ENCODE data around the gene C1R.
"Not testable (repeated sequence)": the region's sequence is repeated elsewhere in the genome, so short reads cannot be mapped to it uniquely, and the experiment has no call there.

C1R gene

DNA sequence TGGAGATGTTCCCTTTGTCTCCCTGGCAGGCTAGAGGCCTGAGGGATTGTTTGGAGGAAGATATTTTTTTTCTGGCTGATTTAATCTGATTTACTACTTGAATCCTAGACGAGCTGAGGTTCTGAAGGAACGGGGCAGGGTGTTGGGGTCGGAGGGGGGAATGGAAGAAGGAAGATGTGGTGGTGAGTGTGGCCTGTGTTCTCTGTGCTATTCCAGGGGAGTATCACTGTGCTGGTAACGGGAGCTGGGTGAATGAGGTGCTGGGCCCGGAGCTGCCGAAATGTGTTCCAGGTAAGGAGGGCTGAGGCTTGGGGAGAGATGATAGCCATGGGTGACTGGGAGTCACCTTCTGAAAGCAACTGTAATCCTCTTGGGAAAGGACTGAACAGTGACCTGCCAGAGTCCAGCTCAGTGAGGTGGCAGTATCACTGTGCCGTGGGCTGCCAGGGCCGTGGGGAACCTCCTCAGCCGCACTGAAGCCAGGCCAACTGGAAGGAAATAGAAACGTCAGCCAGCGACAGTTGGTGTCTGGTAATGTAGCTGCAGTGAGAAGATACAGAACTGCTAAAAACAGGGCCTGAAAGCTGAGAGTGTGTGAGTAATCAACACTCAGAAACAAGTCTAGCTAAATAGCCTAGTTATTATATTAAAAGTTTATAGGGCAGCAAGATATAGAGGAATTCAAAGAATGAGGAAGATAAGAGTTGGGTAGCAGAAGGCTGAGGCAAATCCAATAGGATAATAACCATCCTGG, 23.8 kb downstream of the C1R start:
- DNase-seq (ENCODE audit: low spot score), result no peak

DNA sequence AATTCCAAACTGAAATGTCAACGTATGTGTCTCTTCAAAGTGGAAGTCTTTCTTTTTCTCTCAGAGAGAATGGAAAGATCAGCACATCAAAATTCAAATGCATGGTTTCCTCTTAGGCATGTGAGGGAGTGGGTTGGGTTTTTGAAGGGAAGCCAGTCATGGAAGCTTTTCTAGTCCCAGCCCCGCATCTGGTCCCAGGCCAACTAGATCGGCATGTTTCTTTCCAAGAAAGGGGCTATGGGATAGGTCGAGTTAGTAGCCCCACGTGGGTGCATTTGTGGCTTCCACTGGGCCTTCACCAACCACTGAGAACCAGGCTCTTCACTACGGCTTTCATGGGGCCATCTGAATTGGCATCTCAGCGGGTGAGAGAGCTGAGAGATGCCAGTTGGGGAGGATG, 25.1 kb downstream of the C1R start:
- no peak for DNase-seq (ENCODE audit: low spot score)

DNA sequence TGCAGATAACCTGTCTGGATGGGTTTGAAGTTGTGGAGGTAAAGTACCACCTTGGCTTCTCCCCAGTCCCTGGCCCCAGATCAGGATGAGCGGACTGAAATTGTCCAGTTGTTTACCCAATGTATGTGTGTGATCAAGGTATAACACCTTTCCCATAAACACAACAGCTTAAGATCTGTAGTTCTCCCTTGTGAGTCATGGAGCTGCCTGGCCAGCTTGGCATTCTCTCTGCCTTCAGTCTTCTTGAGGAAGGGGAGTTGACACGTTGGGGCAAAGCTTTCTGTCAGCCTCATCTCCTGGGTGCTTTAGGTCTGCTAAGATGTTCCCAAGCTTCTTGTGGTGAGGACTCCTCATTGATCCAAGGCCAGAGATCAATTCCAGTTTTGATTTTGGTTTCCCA, 25.6 kb downstream of the C1R start:
- DNase-seq (ENCODE audit: low spot score), result no peak

DNA sequence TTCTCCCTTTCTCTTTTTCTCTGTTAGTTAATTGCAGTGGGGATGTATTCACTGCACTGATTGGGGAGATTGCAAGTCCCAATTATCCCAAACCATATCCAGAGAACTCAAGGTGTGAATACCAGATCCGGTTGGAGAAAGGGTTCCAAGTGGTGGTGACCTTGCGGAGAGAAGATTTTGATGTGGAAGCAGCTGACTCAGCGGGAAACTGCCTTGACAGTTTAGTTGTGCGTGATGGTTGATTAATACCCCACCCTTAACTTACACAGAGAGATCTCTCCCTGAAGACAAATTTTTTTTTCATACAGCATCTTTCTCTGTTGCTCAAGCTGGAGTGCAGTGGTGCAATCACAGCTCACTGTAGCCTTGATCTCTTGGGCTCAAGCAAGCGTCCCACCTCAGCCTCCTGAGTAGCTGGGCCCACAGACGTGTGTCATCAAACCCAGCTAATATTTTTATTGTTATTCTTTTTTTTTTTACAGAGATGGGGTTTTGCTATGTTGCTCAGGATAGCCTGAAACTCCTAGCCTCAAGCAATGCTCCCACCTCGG, 27.1 kb downstream of the C1R start:
- DNase-seq (ENCODE audit: low spot score), result no peak

DNA sequence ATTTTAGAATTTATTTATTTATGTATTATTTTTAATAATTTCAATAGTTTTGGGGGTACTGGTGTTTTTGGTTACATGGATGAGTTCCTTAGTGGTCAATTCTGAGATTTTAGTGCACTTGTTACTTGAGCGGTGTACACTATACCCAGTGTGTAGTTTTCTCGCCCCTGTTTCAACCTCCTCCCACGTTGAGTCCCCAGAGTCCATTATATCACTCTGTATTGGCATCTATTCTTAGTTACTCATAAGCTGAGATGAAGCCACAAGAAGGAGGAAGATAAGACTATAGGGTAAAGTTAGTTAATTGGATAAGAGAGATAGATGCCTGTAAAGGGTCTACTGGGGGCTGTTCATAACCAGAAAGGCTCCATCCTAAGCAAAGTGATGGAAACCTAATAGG, 27.7 kb downstream of the C1R start:
- DNase-seq (ENCODE audit: low spot score), result no peak

DNA sequence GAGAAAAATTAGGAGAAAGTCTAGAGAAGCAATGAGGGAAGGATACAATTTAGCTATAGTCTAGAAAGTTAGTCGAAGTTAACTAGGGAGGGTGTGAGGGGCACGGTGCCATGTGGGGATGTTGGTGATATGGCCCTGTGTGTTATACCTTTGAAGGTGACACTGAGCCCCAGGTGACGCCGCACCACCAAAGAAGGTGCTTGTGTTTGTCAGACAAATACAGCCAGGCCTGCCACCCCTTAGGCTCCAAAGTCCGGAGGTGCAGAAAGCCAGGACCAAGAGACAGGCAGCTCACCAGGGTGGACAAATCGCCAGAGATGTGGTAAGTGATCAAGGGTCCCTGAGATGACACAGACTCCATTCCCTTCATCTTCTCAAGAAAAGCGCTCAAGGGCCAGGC, 30.6 kb downstream of the C1R start:
- no peak for DNase-seq (ENCODE audit: low spot score)

DNA sequence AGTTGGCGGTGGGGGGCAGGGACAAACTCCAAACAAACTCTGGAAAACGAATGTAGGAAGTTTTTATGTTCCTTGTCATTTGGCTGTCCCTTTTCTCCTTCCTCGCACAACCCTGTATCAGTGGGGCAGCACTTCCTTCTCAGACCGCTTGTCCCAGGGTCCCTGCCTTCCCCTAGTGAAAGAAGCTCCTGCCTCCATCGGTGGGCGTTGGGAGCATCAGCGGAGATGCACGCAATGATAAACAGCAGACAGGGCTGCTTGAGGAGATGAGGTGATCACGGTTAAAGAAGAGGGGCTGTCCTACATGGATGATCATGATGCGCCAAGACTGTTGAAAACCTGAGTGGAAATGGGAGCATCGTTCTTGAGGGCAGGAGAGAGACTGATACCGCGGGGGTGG, 31.1 kb downstream of the C1R start:
- no peak for DNase-seq (ENCODE audit: low spot score)

DNA sequence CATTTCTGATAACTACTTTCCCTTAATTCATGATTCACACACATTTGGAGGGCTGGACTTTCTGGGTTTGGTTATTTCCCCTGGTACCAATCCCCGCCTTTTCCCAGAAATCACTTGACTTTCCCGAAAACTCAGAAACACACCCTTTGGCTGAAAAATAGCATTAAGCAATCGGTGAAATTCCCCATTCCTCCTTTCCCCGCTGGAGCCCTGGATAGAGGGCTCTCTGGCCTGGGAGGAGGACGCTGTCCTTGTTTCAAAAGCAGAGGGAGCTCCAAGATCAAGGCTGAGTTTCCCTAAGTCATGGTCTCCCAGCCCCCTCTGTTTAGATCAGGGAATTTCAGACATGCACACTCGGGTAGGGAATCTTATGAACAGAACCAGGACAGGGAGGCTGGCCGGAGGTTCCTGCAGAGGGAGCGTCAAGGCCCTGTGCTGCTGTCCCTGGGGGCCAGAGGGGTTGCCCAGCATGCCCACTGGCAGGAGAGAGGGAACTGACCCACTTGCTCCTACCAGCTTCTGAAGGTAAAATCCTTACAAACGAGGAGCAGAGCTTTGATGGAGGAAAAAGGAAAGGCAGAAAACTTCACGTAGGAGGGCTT, 31.8 kb downstream of the C1R start, which contains the start of gene C1S:
C1S (plus strand) TSS at position 366 of the 602 bp plus-strand sequence. CDS start 1,195 bp downstream, outside the sequence.
- DNase-seq (ENCODE audit: low spot score), result no peak

DNA sequence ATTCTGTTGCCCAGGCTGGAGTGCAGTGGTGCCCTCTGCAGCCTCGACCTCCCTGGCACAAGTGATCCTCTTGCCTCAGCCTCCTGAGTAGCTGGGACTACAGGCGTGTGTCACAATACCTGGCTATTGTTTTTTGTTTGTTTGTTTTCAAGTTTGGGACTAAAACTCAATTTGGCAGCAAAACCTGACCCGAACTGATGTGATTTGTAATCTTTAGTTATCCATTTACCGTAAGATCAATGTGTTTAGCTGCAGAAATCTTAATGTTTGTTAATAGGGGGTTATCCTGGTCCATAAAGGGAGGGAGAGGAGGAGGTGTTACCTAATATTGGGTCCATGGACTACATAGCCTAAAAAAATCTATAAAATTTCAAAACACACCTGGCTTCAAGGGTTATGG, 32.5 kb downstream of the C1R start:
- no peak for DNase-seq (ENCODE audit: low spot score)

DNA sequence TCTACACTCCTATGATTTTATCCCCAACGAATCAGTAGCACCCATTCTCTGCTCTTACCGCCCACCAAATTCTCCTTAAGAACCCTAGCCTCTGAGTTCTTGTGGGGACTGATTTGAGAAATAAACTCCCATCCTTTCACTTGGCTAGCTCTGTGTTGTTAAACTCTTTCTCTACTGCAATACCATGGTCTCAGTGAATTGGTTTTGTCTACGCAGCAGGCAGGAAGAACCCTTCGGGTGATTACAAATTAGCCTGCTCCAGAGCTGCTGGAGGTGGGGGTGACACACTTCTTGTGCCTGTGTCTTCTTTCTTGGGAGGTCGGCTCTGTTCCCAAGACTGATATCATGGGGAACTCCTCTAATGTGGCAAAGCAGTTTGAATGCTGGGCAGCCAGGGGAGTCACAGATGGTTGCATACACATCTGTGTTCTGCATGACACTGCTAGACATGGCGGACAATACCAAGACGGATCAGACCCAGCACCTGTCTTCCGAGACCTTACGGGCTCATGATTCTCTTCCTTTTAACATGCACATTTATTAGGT, 33.3 kb downstream of the C1R start:
- no peak for DNase-seq (ENCODE audit: low spot score)

DNA sequence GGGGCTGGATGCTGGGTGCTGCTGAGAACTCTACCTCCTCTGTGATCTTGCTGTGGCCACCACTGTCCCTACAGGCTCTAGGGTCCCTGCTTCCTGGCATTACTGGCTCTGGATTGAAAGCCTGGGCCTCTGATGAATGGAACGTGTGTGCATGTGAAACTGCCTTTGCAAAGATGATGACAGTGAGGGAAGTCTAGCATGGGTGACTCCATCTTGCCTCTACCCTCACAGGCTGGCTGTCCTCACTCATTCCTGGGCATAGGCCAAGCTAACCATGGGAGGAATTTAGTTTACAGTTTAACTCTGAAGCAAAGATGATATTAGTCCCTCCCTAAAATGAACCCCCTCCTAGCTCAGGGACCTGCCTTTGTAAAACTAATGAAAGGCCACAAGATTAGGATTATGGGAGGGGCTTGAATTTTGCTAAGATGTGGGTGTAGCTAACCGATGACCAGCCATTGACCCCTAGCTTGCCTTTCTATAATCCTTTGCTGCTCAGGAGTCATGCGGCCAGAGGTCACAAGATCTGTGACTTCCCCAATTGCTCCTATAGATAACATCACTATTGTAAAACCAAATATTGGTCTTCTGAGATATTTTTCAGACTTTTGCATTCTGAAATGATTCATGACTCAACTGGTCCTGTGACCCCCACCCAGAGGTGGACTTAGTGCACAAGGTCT, 33.9 kb downstream of the C1R start:
- no peak for DNase-seq (ENCODE audit: low spot score)

DNA sequence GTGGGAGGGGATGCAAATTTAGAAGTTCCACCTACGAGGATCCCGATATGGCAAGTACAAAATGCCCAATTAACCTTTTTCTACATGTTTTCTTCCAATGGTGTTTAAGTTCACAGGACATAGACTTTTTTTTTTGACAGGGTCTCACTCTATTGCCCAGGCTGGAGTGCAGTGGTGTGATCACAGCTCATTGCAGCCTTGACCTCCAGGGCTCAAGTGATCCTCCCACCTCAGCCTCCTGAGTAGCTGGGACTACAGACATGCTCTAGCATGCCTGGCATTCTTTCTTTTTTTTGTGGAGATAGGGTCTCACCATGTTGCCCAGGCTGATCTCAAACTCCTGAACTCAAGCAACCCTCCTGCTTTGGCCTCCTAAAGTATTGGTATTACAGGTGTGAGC, 36.5 kb downstream of the C1R start:
- not testable (repeated sequence) for DNase-seq (ENCODE audit: low spot score)

DNA sequence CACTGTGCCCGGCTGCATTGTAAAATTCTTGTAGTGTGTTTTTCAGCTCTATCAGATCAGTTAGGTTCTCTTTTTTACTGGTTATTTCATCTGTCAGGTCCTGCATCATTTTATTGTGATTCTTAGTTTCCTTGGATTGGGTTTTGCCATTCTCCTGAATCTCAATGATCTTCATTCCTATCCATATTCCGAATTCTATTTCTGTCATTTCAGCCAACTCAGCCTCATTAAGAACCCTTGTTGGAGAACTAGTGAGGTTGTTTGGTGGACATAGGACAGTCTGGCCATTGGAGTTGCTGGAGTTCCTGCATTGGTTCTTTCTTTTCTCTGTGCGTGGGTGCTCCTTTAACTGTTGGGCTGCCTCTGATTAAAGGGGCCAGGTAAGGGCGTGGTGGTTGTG, 37.3 kb downstream of the C1R start:
- no peak for DNase-seq (ENCODE audit: low spot score)

DNA sequence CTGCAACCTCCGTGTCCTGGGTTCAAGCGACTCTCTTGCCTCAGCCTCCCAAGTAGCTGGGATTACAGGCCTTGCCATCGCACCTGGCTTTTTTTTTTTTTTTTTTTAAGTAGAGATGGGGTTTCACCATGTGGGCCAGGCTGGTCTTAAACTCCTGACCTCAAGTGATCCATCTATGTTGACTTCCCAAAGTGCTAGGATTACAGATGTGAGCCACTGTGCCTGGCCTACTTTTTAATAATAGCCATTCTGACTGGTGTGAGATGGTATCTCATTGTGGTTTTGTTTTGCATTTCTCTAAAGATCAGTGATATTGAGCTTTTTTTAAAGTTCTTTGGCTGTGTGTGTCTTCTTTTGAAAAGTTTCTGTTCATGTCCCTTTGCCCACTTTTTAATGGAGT, 42.3 kb downstream of the C1R start:
- DNase-seq (ENCODE audit: low spot score), result not testable (repeated sequence)

DNA sequence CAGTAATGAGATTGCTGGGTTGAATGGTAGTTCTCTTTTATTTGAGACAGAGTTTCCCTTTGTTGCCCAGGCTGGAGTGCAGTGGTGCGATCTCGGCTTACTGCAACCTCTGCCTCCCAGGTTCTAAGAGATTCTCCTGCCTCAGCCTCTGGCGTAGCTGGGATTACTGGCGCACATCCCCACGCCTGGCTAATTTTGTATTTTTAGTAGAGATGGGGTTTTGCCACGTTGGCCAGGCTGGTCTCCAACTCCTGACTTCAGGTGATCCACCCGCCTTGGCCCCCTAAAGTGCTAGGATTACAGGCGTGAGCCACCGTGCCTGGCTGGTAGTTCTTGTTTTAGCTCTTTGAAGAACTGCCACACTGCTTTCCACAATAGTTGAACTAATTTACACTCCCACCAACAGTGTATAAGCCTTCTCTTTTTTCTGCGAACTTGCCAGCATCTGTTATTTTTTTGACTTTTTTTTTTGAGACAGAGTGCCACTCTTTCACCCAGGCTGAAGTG, 42.7 kb downstream of the C1R start:
- DNase-seq (ENCODE audit: low spot score), result not testable (repeated sequence)

DNA sequence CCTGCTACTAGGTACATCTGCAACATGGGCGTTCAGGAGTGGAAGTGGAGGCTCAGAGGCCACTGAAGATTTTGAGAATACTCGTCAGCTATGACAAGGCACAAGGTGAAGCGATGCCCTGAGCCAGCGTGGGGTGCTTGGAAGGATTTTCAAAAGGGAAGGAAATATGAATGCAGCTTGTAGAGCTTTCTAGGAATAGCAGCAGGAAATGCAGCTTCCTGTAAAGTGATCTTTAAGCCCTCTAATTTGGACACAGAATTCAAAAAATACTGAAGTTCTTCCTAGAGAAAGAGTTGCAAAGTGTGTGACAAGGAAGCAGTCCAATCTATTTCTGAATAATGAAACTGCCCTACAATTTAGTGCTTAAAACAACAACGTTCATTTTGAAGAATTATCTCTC, 44.9 kb downstream of the C1R start:
- no peak for DNase-seq (ENCODE audit: low spot score)

DNA sequence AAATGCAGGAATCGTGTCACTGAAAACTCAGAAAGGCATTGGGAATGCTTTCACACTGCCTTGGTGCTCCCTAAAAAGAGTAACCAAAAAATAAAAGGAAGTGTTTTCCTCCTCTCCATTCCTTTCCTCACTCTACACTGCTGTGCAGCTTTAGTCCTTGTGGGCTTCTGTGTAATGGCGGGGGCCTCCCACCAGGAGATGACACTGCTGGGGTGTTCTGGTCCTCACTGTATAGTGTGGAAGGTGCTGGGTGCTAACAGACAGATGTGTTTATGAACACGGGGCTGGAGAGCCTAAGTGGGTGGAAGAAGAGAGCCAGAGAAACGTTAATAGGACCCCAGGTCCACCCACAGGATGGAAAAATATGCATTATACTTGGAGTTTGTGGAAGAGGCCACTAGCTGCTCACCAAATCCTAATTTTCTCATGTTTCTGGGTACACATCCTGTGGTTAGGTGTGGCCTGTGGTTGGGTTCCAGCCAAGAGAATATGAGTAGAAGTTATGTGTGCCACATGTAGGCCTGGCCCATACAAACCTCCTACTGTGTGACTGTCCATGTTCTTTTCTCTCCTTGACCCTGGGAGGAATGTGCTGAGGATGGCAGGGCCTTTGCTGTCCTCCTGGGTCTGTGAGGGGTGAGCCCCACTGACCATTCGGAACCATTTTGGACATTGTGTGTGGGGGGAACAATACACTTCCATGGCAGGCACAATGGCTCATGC, 45.7 kb downstream of the C1R start:
- DNase-seq (ENCODE audit: low spot score), result no peak

DNA sequence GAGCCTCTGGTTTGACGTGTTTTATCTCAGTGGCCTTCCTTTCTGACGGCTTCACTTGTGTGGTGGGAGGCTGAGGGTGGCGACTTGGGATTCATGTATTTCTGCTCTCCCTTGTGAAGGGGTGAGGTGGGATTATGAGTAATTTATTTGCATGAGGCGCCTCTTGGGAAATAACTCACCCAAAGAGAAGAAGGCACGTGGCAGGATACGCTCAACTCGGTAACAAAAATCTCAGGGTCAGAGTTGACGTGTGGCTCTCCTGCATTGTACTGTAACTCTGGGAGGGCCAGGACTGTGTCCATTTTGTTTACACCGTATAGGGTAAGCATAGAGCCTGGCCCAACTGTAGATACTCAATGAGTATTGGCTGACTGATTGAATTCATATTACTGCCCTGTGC, 46.3 kb downstream of the C1R start:
- no peak for DNase-seq (ENCODE audit: low spot score)

DNA sequence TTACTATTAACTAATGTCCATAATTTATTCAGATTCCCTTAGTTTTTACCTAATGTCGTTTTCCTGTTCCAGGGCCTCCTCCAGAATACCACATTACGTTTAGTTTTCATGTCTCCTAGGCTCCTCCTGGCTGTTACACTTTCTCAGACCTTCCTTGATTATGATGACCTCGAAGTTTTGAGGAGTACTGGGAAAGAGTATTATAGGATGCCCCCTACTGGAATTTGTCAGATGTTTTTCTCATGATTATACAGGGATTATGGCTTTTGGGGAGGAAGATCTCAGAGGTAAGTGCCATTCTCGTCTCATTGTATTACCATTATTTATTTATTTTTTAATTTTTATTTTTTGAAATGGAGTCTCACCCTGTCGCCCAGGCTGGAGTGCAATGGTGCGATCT, 49.4 kb downstream of the C1R start:
- DNase-seq (ENCODE audit: low spot score), result peak; percentile 37

DNA sequence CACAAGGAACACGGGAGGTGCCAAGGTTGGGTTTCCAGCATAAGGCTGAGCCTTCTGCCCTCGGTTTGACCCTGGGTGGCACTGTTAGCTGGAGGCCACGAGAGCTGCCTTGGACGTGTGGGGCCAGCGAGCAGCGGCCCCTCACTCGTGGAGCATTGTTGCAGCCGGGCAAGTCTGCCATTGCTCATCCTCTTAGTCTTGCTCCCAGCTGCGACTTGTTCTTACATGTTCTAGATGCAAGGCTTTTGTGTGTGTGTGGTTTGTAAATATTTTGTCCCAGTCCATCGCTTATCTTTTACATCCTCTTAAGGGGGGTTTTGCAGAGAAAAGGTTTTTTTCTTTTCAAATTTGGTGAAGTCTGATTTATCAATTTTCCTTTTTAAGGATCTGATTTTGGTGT, 52.8 kb downstream of the C1R start:
- DNase-seq (ENCODE audit: low spot score), result no peak

DNA sequence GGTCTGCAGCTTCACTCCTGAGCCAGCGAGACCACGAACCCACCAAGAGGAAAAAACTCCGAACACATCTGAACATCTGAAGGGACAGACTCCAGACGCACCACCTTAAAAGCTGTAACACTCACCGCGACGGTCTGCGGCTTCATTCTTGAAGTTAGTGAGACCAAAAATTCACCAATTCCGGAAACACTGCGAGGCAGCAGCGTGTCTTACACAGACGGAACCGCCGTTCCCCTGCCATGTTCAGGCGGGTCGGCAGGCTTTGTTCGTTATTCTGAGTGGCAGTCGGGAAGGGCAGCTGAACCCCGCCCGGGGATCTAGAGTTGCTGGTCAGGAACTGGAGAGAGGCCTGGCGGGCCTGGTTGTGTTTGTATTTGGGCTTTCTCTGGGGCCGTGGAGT, 53.7 kb downstream of the C1R start:
- DNase-seq (ENCODE audit: low spot score), result no peak

DNA sequence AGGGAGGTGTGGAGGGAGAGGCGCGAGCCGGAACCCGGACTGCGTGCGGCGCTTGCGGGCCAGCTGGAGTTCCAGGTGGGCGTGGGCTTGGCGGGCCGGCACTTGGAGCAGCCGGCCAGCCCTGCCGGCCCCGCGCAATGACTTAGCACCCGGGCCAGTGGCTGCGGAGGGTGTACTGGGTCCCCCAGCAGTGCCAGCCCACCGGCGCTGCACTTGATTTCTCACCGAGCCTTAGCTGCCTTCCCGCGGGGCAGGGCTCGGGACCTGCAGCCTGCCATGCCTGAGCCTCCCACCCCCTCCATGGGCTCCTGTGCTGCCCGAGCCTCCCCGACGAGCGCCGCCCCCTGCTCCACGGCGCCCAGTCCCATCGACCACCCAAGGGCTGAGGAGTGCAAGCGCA, 54.8 kb downstream of the C1R start:
- not testable (repeated sequence) for DNase-seq (ENCODE audit: low spot score)

All from NAMALWA (cell line).